Cardiac fibroblast (primary cell): Measurements from ENCODE around the gene TMPRSS15.

Experiments
- DNase-seq, 2 donors: peaks; one replicate each; pipeline versions ENCODE4 v3.0.0 to v3.0.0-alpha.2; 2010; ENCODE audit warnings: low read depth in 2 of 2
- H3K4me3 ChIP-seq, 2 donors: replicated peaks in 1 of 2; 1 replicate in 1 of 2; 2 replicates in 1 of 2; pipeline ENCODE4 v1.5.1; 2011; ENCODE audit warnings: low read depth in 2 of 2, low read length in 2 of 2, mild to moderate bottlenecking in 2 of 2, moderate library complexity in 1 of 2
- TF ChIP-seq, protein P1 (sequence below): IDR thresholded peaks from one replicate; pipeline ENCODE4 v1.5.1; 2011; ENCODE audit warnings: low read depth, mild to moderate bottlenecking, low read length, inconsistent platforms

TMPRSS15 gene

DNA sequence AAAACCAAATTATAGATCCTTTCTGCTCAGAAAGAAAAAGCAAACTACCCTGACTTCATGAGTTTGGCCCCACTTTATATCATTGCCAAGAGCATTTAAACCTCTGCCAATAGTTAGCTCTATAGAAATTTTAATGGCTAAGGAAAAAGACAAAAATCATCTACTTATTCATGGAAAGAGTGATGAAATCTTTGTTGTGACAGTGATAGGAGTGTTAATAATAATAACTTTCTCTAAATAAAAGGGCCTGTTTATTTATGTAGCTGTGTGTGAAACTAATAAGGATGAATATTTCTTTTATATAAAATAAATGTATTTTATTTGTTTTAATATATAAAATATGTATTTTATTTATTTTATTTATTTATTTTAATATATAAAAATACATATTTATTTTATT, 152.5 kb downstream of the TMPRSS15 start:
- TF ChIP-seq, protein P1, sequence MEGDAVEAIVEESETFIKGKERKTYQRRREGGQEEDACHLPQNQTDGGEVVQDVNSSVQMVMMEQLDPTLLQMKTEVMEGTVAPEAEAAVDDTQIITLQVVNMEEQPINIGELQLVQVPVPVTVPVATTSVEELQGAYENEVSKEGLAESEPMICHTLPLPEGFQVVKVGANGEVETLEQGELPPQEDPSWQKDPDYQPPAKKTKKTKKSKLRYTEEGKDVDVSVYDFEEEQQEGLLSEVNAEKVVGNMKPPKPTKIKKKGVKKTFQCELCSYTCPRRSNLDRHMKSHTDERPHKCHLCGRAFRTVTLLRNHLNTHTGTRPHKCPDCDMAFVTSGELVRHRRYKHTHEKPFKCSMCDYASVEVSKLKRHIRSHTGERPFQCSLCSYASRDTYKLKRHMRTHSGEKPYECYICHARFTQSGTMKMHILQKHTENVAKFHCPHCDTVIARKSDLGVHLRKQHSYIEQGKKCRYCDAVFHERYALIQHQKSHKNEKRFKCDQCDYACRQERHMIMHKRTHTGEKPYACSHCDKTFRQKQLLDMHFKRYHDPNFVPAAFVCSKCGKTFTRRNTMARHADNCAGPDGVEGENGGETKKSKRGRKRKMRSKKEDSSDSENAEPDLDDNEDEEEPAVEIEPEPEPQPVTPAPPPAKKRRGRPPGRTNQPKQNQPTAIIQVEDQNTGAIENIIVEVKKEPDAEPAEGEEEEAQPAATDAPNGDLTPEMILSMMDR: no peak
- H3K4me3 ChIP-seq: no peak overlapping the region
- no peak for DNase-seq

- TF ChIP-seq, protein P1: no peak
- DNase-seq: no peak
- H3K4me3 ChIP-seq: no peak overlapping the region
Observed at GRCh38 chr21:18249672-18250071, 153.9 kb downstream of the TMPRSS15 start.

GRCh38 chr21:18248171-18248570, 155.4 kb downstream of the TMPRSS15 start:
- no peak overlapping the region for H3K4me3 ChIP-seq
- no peak for DNase-seq
- TF ChIP-seq, protein P1: no peak

- DNase-seq: no peak
- no peak overlapping the region for H3K4me3 ChIP-seq
- TF ChIP-seq, protein P1: no peak
Observed at GRCh38 chr21:18245464-18245967, 158.1 kb downstream of the TMPRSS15 start.

DNA sequence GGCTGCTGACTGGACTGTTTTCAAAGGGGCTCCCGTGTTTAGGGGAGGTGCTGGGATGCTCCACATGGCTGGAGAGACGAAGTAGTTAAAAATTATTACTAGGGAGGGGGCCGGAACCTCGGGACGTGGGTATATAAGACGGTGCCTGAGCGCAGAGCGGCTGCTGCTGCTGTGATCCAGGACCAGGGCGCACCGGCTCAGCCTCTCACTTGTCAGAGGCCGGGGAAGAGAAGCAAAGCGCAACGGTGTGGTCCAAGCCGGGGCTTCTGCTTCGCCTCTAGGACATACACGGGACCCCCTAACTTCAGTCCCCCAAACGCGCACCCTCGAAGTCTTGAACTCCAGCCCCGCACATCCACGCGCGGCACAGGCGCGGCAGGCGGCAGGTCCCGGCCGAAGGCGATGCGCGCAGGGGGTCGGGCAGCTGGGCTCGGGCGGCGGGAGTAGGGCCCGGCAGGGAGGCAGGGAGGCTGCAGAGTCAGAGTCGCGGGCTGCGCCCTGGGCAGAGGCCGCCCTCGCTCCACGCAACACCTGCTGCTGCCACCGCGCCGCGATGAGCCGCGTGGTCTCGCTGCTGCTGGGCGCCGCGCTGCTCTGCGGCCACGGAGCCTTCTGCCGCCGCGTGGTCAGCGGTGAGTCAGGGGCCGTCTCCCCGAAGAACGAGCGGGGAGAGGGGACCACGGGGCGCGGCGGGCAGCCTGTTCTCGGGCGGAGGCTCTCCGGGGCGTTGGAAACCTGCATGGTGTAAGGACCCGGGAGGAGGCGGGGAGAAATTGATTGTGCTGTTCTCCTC, 158.7 kb downstream of the TMPRSS15 start, which contains the start of gene CHODL:
Gene CHODL (plus strand): TSS at position 163 of the 793 bp plus-strand sequence. CDS start 391 bp downstream, at position 554.
- TF ChIP-seq, protein P1: no peak
- DNase-seq: no peak
- no peak within 1 kb of the TSS for H3K4me3 ChIP-seq

- TF ChIP-seq, protein P1: no peak
- H3K4me3 ChIP-seq: no peak overlapping the region
- no peak for DNase-seq
Observed at GRCh38 chr21:18235545-18235944, 168.0 kb downstream of the TMPRSS15 start.
